D721Med (cell line): Measurements from ENCODE around the gene SUMO2.
A peak's percentile ranks its signal among the peaks of the same experiment; 100 is the strongest.

Source experiments
- DNase-seq: peaks from one replicate; pipeline ENCODE4 v3.0.0; 2011; ENCODE audit warnings: low spot score; ENCODE audit not compliant: insufficient read length
- FAIRE-seq: peaks from 2 replicates; lab custom pipeline; 2011; peaks lifted over from hg19 to GRCh38; lab: Jason Lieb, UNC
- TF ChIP-seq, protein P1 (sequence below): IDR thresholded peaks from 2 replicates; pipeline ENCODE4 v1.5.1; 2012; ENCODE audit warnings: mild to moderate bottlenecking, control low read depth; ENCODE audit not compliant: insufficient read depth; ENCODE audit errors: missing control alignments

SUMO2 gene

DNA sequence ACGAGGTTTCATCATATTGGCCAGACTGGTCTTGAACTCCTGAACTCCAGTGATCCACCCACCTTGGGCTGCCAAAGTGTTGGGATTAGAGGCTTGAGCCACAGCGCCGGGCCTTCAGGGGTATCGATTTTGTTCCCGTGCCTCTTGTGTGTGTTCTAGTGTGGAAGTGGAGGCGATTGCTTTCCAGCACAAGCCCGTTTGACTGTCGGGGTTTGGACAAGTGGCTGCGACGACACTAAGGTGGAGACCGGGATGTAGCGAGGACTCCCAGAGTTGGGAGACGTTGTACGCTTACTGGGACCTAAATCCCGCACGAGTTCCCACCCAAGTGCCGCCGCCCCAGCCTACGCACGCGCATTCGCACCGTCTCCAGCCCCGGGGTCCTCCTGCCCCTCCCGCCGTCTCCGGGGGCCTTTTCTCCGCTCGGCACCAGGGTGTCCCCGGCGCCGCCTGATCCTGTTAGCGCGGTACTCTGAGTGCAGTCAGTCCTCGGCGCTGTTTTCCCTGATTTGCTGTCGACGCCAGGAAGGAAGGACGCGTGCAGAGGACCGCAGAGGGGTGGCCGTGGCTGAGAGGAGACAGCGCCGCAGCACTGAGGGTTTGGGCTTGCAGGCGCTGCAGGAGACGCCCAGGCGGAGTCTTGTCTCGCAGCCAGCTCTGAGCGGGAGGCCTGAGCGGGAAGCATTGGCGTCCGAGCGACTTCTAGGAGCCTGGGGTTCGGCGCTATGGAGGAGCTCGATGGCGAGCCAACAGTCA is 22.5 kb upstream of the SUMO2 start, which contains the start of gene NUP85:
Gene NUP85, plus strand, starts transcription at position 643 of the 756 bp plus-strand sequence. Its CDS starts 83 bp downstream, at position 726.
- FAIRE-seq (no peak), DNase-seq (peak; percentile 99)
- TF ChIP-seq, protein P1, sequence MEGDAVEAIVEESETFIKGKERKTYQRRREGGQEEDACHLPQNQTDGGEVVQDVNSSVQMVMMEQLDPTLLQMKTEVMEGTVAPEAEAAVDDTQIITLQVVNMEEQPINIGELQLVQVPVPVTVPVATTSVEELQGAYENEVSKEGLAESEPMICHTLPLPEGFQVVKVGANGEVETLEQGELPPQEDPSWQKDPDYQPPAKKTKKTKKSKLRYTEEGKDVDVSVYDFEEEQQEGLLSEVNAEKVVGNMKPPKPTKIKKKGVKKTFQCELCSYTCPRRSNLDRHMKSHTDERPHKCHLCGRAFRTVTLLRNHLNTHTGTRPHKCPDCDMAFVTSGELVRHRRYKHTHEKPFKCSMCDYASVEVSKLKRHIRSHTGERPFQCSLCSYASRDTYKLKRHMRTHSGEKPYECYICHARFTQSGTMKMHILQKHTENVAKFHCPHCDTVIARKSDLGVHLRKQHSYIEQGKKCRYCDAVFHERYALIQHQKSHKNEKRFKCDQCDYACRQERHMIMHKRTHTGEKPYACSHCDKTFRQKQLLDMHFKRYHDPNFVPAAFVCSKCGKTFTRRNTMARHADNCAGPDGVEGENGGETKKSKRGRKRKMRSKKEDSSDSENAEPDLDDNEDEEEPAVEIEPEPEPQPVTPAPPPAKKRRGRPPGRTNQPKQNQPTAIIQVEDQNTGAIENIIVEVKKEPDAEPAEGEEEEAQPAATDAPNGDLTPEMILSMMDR, result no peak

DNA sequence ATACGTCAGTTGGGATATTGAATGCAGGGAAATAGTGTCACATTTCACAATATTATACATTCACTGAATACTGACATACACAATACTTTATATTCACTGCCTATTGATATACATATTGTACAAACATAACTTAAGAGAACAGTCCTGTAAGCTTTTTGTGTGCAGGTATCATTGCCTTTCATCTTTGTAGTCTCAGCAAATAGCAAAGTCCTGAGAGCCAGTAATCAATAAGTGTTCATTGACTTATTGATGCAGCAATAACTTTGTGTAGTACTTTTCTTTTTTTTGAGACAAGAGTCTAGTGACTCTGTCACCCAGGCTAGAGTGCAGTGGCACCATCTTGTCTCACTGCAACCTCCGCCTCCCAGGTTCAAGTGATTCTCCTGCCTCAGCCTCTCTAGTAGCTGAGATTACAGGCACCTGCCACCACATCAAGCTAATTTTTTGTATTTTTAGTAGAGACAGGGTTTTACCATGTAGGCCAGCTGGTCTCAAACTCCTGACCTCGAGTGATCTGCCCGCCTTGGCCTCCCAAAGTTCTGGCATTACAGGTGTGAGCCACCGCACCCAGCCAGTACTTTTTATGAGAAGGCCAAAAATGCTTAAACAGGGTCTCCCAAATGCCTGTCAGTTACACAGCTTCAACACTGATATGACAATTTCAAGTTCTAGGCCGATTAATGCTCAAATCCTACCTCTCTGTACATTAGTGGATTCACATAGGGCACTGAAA is 17.3 kb upstream of the SUMO2 start:
- DNase-seq (no peak), FAIRE-seq (no peak)
- TF ChIP-seq, protein P1, result no peak

DNA sequence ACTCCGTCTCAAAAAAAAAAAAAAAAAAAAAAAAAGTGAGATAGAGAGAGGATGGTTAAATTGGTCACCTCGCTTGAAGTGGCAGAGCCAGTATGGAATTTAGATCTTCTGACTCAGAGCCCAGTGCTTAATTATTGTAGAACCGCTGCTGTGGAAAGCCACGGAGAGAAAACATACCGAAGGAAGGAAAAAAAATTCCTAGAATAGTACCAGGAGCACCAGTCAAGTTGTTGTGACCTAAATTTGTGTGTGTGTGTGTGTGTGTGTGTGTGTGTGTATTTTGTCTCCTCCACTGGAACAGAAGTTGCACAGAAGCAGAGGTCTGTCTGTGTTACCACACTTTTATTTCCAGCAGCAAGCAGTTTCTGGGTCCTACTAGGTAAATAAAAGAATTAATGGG is 12.1 kb upstream of the SUMO2 start:
- DNase-seq, result no peak
- no peak for FAIRE-seq
- TF ChIP-seq, protein P1, result no peak

DNA sequence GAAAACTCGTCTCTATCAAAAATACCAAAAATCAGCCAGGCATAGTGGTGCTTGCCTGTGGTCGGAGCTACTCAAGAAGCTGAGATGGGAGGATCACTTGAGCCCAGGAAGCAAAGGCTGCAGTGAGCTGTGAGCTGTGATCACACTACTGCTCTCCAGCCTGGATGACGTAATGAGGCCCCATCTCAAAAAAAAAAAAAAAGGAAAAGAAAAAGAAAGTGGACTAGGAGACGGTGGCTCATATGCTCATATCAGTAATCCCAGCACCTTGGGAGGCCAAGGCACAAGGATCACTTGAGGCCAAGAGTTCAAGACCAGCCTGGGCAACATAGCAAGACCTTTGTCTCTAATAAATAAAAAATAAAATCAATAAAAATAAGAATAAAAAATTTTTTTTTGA is 8.8 kb upstream of the SUMO2 start:
- TF ChIP-seq, protein P1, result no peak
- no peak for FAIRE-seq
- no peak for DNase-seq

DNA sequence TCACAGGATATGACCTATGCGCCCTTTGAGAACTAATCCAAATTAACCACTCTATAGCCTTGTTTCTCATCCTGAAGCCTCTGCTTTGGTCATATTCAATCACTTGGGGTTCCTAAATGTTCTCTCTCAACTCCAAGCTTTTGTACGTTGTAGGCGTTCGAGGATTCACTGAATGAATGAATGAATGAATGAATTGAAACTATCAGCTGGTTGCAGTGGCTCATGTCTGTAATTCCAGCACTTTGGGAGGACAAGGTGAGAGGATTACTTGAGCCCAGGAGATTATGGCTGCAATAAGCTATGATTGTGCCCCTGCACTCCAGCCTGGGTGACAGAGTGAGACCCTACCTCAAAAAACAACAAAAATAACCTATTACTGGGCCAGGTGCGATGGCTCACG is 5.9 kb upstream of the SUMO2 start:
- FAIRE-seq (no peak), DNase-seq (no peak)
- TF ChIP-seq, protein P1, result no peak

DNA sequence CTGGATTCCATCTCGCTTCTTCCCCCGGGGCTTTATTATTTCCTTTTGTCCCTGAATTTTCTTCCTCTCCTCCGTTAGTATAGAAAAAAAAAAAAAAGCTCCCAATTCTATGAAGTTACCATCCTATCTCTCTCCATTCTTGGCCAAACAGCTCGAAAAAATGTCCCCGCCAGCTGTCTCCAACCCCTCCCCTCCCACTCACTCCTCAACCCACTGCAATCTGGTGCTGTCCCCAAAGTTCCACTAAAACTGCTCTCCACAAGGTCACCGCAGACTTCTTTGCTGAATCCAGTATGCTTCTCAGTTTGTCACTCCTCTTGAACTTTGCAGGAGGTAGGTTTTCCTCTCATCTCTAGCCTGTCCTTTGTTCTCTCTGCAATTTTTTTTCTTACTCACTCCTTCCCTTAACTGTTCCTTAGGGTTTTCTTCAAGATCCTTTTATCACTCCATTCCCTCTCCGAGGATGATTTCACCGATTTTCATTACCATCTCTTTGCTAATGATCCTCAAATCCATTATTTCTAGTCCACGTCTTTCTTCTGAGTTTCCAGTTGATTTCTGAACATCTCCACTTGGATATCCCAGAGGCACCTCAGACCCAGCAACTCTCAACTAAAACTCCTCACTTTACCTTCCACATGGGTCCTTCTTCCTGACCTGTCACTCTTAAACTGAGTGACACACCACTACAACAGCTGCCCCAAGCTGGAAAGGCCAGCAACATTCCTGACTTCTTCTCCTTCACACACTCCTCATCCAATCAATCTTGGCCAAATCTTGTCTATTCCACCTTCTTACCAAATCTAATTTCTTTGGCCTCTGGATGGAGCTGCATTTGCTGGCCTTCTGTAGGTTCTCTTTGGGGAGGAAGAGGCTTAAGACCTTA is 1.5 kb upstream of the SUMO2 start:
- TF ChIP-seq, protein P1, result no peak
- DNase-seq (no peak), FAIRE-seq (no peak)
